Activated CD8-positive, alpha-beta T cell treated with anti-CD3 and anti-CD28 coated beads for 36 hours (primary cell): ENCODE data around the gene DAB1. TPM values are rescaled to one million over a fixed set of nuclear protein-coding genes. Genes with fewer than 3 reads are reported as not detected.
"Not testable (repeated sequence)": the region's sequence is repeated elsewhere in the genome, so short reads cannot be mapped to it uniquely, and the experiment has no call there.

Source experiments
- ATAC-seq: fragments of 200-7000 bp; cut with Tn5 transposase; one replicate; pipeline ENCODE4 v1.10.0; 2021; ENCODE audit warnings: mild to moderate bottlenecking, moderate library complexity
- CTCF ChIA-PET: fragments of 350-600 bp; sonication (Branson Sonifier 250); formaldehyde crosslinking; loops from one replicate; lab custom pipeline; 2021; ENCODE audit warnings: antibody characterized with exemption; lab: Charles Lee
- POLR2A ChIA-PET: fragments of 350-600 bp; sonication (Branson Sonifier 250); formaldehyde crosslinking; loops from one replicate; lab custom pipeline; 2021; ENCODE audit warnings: antibody characterized with exemption; lab: Charles Lee
- DNase-seq: peaks from one replicate; pipeline ENCODE4 v3.0.0-alpha.2; 2020
- H3K27ac Mint-ChIP-seq: one replicate; pipeline ENCODE4 v1.8.0; 2021; ENCODE audit warnings: mild to moderate bottlenecking, mixed read lengths
- H3K27me3 Mint-ChIP-seq: one replicate; pipeline ENCODE4 v1.8.0; 2021; ENCODE audit warnings: mixed read lengths
- H3K36me3 Mint-ChIP-seq: one replicate; pipeline ENCODE4 v1.8.0; 2021; ENCODE audit warnings: low read depth, mixed read lengths
- H3K4me1 Mint-ChIP-seq: one replicate; pipeline ENCODE4 v1.8.0; 2021; ENCODE audit warnings: low read depth, mixed read lengths
- H3K4me3 Mint-ChIP-seq: one replicate; pipeline ENCODE4 v1.8.0; 2021; ENCODE audit warnings: mild to moderate bottlenecking, moderate library complexity, mixed read lengths
- H3K9me3 Mint-ChIP-seq: one replicate; pipeline ENCODE4 v1.8.0; 2021; ENCODE audit warnings: mixed read lengths
- CTCF ChIP-seq: fragments of 200-600 bp; IDR thresholded peaks from one replicate; pipeline ENCODE4 v1.8.0; 2022; ENCODE audit warnings: antibody characterized with exemption, mild to moderate bottlenecking
- intact Hi-C: fragments of 100-400 bp; cut with micrococcal nuclease; formaldehyde crosslinking; loops from one replicate; pipeline ENCODE4 v1.10.0; 2022
- total RNA-seq, 2 experiments: library from RNA; stranded (reverse); gene quantifications; one replicate each; pipeline ENCODE4 v1.2.3, GENCODE V29; 2021

Gene DAB1
- total RNA-seq, 2 experiments from 2014 or later: not detected

GRCh38 chr1:57222801-57223200 is 201.1 kb downstream of the DAB1 start:
- DNase-seq: no peak
- no peaks in the 10 kb centered on the region for H3K4me1 Mint-ChIP-seq
- H3K4me3 Mint-ChIP-seq: no peak overlapping the region
- peaks cover 2% of the 10 kb centered on the region for H3K9me3 Mint-ChIP-seq
- TF ChIP-seq CTCF: no peak
- ChIA-PET CTCF (no interaction called here), POLR2A (no interaction called here)
- H3K27me3 Mint-ChIP-seq: no peaks in the 10 kb centered on the region
- intact Hi-C loops: no loop called here
- ATAC-seq: no peak
- H3K36me3 Mint-ChIP-seq: no peaks in the 10 kb centered on the region
- no peak overlapping the region for H3K27ac Mint-ChIP-seq

GRCh38 chr1:57222307-57222706 is 201.6 kb downstream of the DAB1 start:
- Mint-ChIP-seq H3K9me3 (peaks cover 2% of the 10 kb centered on the region), H3K4me3 (no peak overlapping the region), H3K36me3 (no peaks in the 10 kb centered on the region), H3K27ac (no peak overlapping the region), H3K4me1 (no peaks in the 10 kb centered on the region), H3K27me3 (no peaks in the 10 kb centered on the region)
- TF ChIP-seq CTCF: no peak
- ATAC-seq (no peak), DNase-seq (no peak)
- CTCF ChIA-PET: no interaction called here
- POLR2A ChIA-PET: no interaction called here
- intact Hi-C loops: no loop called here

- H3K36me3 Mint-ChIP-seq: not testable (repeated sequence)
These were observed 203.0 kb downstream of the DAB1 start for GRCh38 chr1:57220905-57221304.

GRCh38 chr1:57218487-57219079 is 205.3 kb downstream of the DAB1 start:
- DNase-seq (no peak), ATAC-seq (no peak)
- TF ChIP-seq CTCF: no peak
- ChIA-PET POLR2A (interaction anchor here (0.5 kb wide), 1 partner anchor 208 kb away, joined by 4 read pairs; no protein-coding TSS in a partner anchor), CTCF (no interaction called here)
- Mint-ChIP-seq H3K9me3 (peaks cover 2% of the 10 kb centered on the region), H3K4me3 (no peak overlapping the region), H3K27me3 (no peaks in the 10 kb centered on the region), H3K27ac (no peak overlapping the region), H3K36me3 (no peaks in the 10 kb centered on the region), H3K4me1 (no peaks in the 10 kb centered on the region)
- intact Hi-C loops: no loop called here

More at GRCh38 chr1:57220905-57221304, 203.0 kb downstream of the DAB1 start:
- H3K27me3 Mint-ChIP-seq, POLR2A ChIA-PET, H3K9me3 Mint-ChIP-seq, H3K4me1 Mint-ChIP-seq, DNase-seq, ATAC-seq, H3K27ac Mint-ChIP-seq, CTCF ChIA-PET, intact Hi-C loops, H3K4me3 Mint-ChIP-seq: not testable (repeated sequence)

- Mint-ChIP-seq H3K4me3 (no peak overlapping the region), H3K4me1 (no peaks in the 10 kb centered on the region), H3K27me3 (no peaks in the 10 kb centered on the region), H3K27ac (no peak overlapping the region), H3K9me3 (peaks cover 2% of the 10 kb centered on the region), H3K36me3 (no peaks in the 10 kb centered on the region)
- DNase-seq (no peak), ATAC-seq (no peak)
- POLR2A ChIA-PET: no interaction called here
- intact Hi-C loops: no loop called here
- no peak for TF ChIP-seq CTCF
- CTCF ChIA-PET: no interaction called here
These were observed 206.0 kb downstream of the DAB1 start for GRCh38 chr1:57217905-57218304.
